ENCODE data around the gene DBX2. TPM values are rescaled to one million over a fixed set of nuclear protein-coding genes. Genes with fewer than 3 reads are reported as not detected.
A peak's percentile ranks its signal among the peaks of the same experiment; 100 is the strongest.

DBX2 gene
- total RNA-seq, 4 donors from 2014 or later, result 0.13 to 3.0 (median 0.74) TPM

DNA sequence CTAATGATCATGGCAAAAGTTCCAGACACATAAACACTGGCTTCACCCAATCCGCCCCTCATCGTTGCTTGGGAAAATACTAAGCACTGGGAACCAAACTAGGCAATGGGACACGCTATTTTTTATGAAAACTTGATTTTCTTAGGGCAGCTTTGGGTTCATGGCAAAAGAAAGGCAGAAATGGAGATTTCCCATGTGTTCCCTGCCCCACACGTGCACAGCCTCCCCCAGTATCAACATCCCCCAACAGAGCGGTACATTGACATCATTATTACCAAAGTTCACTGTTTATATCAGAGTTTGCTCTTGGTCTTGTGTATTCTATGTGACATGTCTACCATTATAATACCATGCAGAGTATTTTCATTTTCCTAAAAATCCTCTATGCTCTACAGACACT lies 71.0 kb downstream of the DBX2 start:
- 84 to 89% methylated on average over 5 of the region's 5 CpGs for WGBS, 2 donors
- no peaks in the 10 kb centered on the region for H3K27me3 ChIP-seq
- H3K9me3 ChIP-seq, result no peaks in the 10 kb centered on the region
- H3K27ac ChIP-seq, result no peak overlapping the region
- intact Hi-C loops (cut with DNase I), result no loop called here
- no peak for DNase-seq
- no peaks in the 10 kb centered on the region for H3K4me1 ChIP-seq
- no peak overlapping the region for H3K4me3 ChIP-seq (replicated peaks in 1 of 3)
- TF ChIP-seq, protein P1, sequence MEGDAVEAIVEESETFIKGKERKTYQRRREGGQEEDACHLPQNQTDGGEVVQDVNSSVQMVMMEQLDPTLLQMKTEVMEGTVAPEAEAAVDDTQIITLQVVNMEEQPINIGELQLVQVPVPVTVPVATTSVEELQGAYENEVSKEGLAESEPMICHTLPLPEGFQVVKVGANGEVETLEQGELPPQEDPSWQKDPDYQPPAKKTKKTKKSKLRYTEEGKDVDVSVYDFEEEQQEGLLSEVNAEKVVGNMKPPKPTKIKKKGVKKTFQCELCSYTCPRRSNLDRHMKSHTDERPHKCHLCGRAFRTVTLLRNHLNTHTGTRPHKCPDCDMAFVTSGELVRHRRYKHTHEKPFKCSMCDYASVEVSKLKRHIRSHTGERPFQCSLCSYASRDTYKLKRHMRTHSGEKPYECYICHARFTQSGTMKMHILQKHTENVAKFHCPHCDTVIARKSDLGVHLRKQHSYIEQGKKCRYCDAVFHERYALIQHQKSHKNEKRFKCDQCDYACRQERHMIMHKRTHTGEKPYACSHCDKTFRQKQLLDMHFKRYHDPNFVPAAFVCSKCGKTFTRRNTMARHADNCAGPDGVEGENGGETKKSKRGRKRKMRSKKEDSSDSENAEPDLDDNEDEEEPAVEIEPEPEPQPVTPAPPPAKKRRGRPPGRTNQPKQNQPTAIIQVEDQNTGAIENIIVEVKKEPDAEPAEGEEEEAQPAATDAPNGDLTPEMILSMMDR (IDR thresholded peaks at IDR 0.05), result no peak
- TF ChIP-seq POLR2A (IDR thresholded peaks at IDR 0.05), result no peak
- H3K36me3 ChIP-seq, result no peaks in the 10 kb centered on the region

DNA sequence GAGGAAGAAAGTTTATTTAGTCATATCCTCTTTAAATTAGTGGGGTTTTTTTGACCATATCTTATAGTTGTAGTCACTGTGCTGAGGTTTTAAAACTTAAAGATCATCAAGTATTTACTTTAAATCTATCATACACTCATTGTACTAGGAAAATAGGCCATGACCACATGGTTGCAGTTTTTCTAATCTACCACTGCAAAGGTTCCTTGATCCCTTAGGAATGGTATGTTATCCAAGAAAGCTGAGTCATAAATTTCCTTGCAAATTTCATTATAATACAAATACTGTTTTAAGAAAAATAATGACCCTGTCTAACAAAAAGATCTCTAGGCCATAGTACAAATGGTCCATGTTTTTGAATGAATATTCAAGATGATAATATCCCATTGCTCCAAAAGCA lies 74.7 kb downstream of the DBX2 start:
- Histone ChIP-seq H3K4me3 (replicated peaks in 1 of 3) (no peak overlapping the region), H3K4me1 (no peaks in the 10 kb centered on the region), H3K27me3 (no peaks in the 10 kb centered on the region), H3K27ac (no peak overlapping the region), H3K36me3 (no peaks in the 10 kb centered on the region), H3K9me3 (no peaks in the 10 kb centered on the region)
- TF ChIP-seq, protein P1 (IDR thresholded peaks at IDR 0.05), result no peak
- no peak for TF ChIP-seq POLR2A (IDR thresholded peaks at IDR 0.05)
- intact Hi-C loops (cut with DNase I), result no loop called here
- DNase-seq, result no peak

DNA sequence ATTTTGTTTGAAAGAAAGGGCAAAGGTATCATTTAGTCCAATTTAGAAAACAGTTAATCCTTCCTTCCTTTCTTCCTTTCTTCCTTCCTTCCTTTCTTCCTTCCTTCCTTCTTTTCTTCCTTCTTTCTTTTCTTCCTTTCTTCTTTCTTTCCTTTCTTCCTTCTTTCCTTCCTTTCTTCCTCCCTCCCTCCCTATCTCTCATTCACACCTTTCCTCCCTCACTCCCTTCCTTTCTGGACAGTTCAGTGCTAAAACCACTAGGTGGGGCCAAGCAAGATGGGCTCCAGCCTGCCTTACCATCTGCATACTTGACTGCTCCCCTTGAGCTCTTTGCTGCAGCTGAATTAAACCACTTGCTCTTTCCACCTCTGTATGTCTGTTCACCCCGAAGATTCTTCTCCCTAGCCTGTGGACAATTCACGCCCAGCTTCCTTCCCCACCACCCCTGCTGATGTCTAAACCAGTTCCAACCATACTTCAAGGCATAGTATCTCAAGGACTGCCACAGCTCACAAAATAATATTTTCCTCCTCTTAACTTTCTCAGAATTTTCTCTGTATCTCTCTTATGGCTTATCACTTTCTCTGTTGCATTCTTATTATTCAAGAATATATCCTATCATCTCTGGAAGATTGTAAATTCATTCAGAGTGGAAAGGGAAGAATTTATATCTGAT lies 78.0 kb downstream of the DBX2 start:
- Histone ChIP-seq H3K4me3 (replicated peaks in 1 of 3) (no peak overlapping the region), H3K4me1 (no peaks in the 10 kb centered on the region), H3K27me3 (no peaks in the 10 kb centered on the region), H3K27ac (no peak overlapping the region), H3K36me3 (no peaks in the 10 kb centered on the region), H3K9me3 (no peaks in the 10 kb centered on the region)
- TF ChIP-seq POLR2A (IDR thresholded peaks at IDR 0.05), result no peak
- TF ChIP-seq, protein P1 (IDR thresholded peaks at IDR 0.05), result peak in 1 of 6 experiments; percentile 32
- intact Hi-C loops (cut with DNase I), result no loop called here
- WGBS, 2 donors, result 36 to 37% methylated on average over 2 of the region's 2 CpGs
- no peak for DNase-seq

DNA sequence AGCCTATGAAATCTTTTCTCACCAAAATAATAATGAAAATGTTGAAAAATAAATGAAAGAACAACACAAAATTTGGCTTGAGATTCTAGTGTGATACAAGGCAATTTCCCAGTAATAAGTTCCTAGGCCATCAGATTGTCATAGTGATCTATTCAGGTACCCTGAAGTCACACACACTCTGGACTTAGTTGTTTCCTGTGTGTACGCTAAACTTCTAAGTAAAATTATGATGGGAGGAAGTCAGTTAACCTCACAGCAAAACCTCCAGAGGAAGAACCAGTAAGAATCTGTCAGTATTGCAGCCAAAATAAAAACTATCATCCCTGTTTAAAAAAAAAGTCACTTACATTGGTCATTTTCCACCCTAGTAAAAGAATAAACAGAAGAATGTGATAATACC lies 81.9 kb downstream of the DBX2 start:
- H3K36me3 ChIP-seq, result no peaks in the 10 kb centered on the region
- no peak overlapping the region for H3K4me3 ChIP-seq (replicated peaks in 1 of 3)
- H3K27me3 ChIP-seq, result no peaks in the 10 kb centered on the region
- intact Hi-C loops (cut with DNase I), result no loop called here
- no peak for DNase-seq
- TF ChIP-seq, protein P1 (IDR thresholded peaks at IDR 0.05), result no peak
- TF ChIP-seq POLR2A (IDR thresholded peaks at IDR 0.05), result no peak
- no peaks in the 10 kb centered on the region for H3K9me3 ChIP-seq
- H3K4me1 ChIP-seq, result no peaks in the 10 kb centered on the region
- WGBS, 2 donors, result 49 to 65% methylated on average over 1 of the region's 1 CpG
- no peak overlapping the region for H3K27ac ChIP-seq

Other genes with a start within 250 kb of the DBX2 start
- gene NELL2, start 174.8 kb downstream of the DBX2 start, total RNA-seq, result 10 to 100 TPM; 22.2 to 32.0 (median 26.5) TPM
- gene ANO6, start 165.0 kb upstream of the DBX2 start, total RNA-seq, result 10 to 100 TPM; 37.3 to 61.1 (median 48.1) TPM